ENCODE measurements around the gene EVL. TPM values are rescaled to one million over a fixed set of nuclear protein-coding genes. Genes with fewer than 3 reads are reported as not detected.

Gene EVL
- polyA plus RNA-seq, 1 donor: 163 TPM

DNA sequence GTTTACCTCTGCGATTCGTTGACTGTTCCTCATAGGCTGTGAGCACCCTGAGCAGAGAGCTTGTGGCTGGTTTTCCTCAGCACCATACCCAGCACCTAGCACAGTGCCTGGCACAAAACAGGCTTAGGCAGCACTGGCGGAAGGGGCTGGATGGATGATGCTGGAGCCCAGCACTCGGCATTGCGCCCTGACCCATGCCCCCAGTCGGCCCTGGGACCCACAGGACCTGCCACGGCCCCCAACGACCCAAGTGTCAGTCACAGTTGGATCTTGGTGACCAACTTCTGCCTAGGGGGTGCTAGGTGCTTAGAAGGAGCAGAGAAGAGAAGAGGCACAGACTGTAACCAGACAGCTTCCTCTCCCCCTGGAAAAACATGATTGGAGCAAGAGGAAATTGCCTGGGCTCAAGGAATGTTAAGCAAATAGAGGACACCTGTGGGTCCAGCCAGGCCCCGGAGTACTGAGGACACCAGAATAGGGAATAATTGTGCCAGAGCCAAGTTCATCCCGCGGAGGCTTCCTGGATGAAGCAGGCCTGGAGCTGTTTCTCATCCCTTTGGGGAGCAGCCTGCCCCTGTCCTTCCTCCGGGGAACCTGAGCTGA, 62.7 kb downstream of the EVL start:
- no peak for DNase-seq

DNA sequence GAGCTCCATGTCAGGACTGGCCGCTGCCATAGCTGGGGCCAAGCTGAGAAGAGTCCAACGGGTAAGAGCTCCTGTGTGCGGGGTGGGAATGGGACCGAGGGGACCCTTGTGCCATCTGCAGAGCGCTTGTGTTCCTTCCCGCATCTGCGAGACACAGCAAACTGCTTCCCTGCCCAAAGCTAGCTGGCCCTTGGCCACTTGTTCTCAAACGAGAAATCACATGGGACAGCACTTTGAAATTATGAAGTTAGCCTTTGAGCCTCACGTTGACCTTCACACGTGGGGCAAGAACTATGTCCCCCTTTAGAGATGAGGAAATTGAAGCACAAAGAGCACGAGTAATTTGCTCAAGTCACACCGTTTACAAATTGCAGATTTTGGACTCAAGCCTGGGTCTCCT, 63.5 kb downstream of the EVL start:
- no peak for DNase-seq

DNA sequence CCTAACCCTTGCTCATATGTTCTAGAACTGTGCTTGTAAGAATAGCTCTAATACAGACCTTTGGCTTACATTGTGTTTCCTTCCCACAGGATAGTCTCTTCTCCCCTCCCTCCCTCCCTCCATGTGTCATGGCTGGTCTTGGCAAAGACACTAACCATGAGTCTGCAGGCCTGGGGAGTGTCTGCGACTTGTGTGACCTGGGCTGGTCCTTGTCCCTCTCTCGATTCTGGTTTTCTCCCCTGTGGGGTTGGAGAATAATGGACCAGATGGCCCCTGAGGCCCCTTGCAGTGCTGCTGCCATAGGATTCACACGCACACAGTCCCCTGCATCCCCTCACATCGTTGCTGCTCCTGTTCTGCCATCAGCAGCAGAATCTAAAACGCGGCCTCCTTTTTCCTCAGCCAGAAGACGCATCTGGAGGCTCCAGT, 64.0 kb downstream of the EVL start:
- DNase-seq: no peak

DNA sequence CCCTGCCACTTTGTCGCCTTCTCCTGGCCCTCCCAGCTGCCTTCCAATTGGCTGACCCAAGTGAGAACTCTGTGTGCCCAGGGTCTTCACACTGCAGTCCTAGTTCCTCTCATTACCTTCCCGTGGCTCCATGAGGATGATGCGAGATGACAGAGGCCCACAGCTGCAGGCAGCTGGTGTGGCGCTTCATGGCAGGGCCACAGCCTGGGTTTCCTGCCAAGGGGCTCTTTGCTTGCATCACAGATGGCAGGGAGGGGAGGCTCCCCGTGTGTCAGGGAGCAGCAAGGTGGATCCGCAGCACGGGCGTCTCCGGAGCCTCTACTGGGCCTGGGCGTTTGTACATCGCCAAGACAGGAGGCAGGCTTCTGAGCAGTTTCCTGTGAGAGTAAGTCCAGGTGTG, 65.3 kb downstream of the EVL start:
- no peak for DNase-seq

DNA sequence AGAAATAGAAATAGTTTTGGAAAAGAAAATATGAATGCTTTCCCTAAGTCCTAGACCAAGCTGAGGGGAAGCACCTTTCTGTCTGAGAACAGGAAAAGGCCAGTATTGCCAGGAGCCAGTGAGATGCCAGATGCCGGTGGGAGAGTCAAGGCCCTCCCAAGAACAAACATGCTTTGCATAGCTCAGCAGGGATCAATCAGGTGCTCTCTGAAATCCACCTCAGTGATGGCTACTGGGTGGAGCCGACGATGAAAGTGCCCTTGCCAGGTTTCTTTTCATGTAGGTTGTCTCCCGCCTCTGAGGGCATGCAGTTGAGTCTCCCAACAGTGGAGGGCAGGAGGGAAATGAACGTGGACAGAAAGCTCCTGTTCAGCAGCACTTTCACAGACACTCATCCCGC, 66.0 kb downstream of the EVL start:
- no peak for DNase-seq

DNA sequence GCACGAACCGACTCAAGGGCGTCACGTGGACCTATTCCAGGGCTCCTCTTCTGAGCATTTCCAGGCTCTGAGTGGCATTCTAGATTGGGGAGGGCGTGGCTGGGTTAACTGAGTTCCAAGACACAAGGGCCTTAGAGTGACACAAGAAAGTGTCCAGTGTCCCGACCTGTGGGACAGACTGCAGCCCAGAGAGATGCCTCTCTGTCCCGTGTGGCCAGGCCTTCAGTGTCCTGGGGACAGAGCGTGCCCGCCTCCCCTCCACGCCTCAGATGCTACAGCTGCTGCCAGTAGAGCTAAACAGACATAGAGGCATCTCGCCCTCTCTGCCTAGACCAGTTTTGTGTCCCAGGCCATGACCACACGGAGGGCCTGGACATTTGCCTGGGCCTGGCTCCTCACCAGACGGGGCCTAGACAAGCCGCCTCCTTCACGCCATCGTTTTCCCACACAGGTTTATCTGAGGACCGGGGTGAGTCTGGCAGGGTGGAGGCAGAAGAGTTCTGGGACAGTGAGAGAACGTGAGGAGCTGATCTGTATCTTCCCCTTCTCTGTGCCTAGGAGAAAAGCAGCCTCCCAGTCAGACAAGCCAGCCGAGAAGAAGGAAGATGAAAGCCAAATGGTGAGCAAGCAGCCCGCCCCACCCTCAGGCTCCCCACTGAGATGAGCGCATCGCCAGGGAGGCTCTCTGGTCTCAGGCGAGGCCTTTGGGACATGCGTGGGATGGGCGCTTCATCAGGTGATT, 67.1 kb downstream of the EVL start:
- DNase-seq: no peak

DNA sequence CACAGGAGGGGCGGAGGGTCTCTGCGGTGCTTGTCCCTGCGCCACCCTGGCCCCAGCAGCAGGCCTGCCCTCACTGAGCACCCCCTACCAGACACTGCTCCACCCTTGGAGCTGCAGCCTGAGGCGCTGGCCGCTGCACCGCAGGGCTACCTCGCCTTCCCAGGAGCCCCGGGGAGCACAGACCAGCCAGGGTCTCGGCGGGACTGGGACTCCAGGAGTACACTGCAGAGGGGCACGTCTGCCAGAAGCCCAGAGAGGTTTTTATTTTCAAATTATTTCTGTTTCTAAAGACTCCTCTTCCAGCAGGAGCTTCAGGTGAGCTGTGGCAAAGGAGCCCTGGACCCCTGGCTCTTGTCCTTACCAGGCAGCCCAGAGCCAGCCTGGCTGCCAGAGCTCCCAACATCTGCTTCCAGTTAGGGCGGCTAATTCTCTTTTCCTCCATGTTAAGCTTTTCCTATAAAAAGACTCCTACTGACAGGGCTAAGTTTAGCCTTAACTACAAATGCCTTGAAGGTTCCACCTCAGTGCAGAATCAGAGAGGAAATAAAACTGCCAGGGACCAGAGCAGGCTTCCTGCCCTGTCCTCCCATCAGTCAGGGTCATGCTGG, 67.8 kb downstream of the EVL start:
- DNase-seq: no peak

DNA sequence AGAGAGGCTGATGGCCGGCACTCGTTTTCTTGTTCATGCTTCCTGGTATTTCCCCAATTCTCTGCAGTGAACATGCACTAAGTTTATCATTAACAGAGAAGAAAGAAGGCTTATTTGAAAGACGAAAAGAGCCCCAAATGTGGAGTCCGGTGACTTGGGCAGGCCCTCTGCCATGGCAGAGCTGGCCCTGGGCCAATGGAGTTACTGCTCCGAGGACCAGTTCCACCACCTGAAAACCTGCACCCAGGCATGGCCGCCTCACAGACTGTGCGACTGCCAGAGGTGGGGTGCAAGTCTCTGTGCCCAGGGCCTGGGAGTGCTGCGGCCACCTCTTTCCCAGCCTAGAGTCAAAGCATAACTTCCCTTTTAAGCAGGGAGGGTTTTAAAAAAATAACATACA, 69.4 kb downstream of the EVL start:
- DNase-seq: no peak

DNA sequence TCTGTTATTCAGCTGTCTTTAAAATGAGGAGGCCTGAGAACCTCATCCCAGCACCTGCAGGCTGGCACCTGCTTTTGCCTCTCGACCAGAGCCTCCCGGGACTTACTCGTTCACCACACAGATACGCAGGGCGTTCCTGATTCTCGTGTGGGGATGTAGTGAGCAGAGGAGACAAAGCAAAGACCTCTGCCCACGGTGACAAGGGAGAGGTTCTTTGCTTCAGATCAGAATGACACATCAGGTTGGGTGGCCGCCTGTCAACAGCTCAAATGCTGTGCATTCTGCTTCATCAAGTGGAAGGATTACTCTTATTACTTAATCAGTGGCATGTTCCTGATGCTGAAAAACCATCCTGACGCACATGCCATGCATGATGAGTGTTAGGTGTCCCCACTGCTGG, 69.9 kb downstream of the EVL start:
- no peak for DNase-seq

DNA sequence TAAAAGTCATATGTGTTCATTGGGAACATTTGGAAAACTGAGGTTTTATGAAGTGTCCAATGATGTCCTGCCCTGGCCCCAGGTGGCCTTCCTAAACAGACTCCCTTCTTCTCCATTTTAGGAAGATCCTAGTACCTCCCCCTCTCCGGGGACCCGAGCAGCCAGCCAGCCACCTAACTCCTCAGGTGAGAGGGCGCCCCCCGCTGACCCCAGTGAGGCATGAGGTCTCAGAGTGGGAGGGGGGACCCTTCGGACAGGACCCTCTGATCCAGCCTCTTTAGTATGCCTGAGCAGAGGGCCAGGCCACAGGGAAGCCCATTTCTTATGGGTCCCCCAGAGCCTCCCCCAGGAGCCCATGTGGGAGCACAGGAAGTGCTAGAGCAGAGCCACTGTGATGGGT, 70.6 kb downstream of the EVL start:
- DNase-seq: no peak

DNA sequence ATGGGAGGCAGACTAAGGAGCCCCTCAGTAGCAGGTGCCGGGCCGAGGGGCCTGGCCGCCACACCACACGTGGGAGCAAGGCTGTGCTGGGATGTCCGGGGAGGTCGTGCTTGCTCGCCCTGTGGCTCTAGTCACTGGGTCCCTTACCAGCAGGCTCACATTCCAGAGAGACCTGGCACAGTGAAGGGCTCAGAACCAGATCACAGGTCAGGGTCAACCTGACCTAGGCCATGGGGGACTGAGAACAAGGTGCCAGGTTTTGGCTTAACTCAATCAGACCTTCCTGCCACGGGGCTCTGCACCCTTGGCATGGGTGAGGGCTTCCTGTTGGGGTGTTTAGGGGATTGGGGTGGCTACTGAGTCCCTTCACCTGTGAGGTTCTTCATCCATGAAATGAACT, 72.0 kb downstream of the EVL start:
- no peak for DNase-seq

DNA sequence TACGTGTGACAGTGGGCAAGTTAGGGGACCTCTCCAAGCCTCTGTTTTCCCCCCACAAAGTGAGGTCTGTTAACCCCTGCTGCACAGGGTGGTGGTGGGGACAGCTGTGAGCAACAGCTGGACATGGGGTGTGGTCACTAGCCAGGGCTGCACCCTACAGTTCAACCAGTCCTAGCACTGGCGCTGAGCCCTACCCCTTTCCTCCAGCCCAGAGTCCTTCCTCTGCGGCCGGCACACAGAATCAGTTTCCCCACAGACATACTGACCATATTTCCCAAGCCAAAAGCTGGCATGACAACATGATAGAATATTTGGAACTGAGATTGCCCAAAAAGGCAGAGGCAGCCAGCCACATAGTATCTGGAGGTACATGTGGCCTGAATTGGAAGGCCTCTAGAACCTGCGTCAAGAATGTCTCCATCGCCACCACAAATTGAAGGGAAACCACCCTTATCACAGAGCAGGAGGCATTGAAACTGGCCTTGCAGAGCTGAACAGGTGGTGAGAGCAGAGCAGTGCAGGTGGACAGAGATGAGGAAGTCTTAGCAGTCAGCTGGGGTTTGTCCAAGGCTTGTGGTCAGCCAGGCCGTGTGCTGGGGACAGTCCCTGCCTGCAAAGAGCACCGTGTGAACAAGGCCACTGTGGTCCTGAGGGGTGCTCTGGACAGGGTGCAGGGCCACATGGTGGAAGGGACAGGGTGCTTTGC, 73.0 kb downstream of the EVL start:
- DNase-seq: no peak

DNA sequence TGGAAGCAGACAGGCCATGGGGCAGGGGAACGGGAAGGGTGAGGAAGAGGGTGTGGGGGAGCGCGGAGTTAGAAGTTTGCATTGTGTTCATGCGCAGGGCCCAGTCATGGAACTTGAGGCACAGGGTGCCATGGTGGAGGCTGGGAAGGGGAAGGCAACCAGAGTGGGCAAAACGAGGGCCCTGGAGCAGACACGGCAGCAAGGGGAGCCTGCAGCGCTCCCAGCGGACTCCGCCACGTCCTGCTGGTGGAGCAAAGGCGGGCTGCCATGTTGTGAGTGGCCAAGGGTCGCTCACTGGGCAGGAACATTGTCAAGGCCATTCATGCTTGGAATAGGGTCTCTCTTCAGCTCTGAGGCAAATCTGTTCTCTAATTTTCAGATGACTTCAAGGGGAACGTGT, 73.7 kb downstream of the EVL start:
- no peak for DNase-seq

DNA sequence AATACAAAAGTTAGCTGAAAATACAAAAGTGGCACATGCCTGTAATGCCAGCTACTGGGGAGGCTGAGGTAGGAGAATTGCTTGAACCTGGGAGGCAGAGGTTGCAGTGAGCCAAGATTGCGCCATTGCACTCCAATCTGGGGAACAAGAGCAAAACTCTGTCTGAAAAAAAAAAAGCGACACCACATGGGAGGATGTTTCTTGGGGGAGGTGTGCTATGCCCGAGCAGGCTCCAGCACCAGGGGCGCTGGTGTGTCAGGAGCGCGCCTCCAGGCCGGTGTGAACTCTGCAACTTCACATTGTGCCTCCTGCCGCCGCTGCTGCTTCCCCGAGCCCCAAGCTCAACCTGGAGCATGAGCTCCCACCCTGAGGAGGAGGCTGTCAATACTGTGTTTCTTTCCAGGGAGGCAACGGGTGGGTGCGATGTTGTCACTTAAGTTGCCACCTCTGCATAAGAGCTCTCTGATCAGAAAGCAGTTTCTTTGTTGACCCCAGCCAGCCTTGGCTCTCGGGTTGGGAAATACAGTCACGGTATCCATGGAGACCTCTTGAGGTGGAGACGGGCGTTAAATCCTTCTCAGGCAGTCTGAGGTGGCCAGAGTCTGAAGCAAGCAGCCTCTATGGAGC, 75.3 kb downstream of the EVL start:
- DNase-seq: peak; percentile 67

DNA sequence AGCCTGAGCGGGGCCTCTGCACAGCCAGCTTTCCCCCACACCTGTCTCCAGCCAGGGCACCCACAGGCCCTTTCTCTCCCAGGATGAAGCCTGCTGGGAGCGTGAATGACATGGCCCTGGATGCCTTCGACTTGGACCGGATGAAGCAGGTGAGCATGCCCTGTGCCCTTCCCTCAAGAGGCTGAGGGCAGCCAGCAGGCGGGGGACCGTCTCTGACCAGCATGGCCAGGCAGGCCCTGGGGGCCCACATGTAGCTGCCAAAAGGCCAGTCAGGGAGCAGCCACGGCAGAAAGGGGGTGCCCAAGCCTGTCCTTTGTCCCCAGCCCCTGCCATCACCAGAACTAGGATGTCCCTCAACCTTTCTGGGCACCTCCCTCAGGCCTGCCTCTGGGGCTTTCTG, 75.9 kb downstream of the EVL start:
- no peak for DNase-seq

DNA sequence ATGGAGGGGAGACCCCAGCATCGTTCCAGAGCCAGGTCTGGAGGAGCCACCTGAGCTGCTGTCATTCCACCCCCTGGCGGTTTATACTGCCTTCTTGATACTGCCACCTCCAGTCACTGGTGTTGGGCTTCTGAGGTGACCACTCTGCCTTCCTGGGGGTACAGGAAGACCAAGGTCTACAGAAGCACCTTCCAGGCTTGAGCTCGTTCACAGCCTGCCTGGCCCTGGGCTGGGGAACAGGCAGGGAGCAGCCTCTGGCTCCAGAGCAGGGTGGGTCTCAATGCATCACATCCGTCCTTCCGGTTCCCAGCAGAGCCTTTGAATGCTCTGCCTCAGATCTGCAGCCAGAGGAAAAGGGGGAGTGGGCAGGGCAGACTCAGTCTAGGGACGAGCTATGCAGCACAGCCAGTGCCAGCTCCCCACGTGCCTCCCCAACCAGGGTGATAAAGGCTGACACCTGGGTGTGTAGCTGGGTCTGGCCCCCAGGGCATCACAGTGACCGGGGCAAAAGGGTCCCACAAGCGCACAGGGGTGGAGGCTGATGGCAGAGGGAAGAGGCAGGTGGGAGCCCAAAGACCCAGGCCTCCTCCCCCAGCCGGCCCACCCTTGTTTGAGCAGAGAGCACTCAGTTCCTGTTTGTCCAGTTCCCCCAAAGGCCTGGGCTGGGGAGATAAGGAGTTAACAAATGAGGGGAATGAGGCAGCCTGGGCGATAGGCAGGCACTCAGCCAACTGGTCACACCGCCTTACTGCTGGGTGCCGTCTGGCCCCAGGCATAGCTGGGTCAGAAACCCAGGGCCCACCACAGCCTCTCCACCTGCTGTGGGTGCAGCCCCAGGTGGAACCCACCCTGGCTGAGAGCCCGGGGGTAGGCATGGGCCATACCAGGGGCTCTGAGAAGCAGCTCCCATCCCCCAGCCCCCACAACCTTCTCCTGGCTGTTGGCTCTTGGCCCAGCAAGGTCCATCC, 77.1 kb downstream of the EVL start:
- DNase-seq: no peak

DNA sequence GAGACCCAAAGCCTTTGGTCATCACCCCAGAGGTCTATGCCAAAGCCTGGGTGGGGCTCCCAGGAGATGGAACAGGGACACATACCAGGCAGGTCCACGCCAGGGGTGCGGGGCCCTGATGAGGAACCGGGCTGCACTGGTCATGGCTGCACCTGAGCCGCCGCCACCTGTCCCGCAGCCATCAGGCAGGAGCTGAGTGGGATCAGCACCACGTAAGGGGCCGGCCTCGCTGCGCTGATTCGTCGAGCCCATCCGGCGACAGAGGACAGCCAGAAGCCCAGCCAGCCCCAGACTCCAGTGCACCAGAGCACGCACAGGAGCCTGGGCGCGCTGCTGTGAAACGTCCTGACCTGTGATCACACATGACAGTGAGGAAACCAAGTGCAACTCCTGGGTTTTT, 78.3 kb downstream of the EVL start:
- DNase-seq: no peak

DNA sequence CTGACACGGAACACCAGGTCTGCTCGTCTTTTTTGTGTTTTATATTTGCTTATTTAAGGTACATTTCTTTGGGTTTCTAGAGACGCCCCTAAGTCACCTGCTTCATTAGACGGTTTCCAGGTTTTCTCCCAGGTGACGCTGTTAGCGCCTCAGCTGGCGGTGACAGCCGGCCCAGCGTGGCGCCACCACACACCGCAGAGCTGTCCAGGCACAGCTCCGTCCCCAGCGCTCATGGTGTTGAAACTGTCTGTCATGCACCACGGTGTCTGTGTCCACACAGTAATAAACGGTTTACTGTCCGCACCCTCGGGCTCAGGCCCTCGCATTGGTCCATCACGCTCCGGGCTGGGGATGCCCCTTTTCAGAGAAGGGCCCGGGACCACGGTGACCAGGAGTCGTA, 78.7 kb downstream of the EVL start:
- no peak for DNase-seq

DNA sequence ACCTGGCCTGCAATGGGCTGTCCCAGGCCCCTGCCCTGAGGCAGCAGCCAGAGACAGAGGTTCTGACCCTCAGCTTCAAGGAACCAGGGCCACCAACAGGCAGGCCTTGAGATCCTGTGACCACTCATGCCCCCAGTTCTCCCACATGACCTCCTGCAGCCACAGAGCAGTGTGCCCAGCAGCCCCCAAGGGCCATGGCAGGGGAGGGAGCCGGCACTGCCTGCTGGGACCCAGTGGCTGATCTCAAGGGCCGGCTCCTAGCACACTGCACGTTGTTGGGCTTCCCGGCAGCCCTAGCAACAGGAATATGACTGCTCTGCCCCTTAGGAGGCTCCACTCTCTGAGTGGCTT, 79.4 kb downstream of the EVL start:
- no peak for DNase-seq

DNA sequence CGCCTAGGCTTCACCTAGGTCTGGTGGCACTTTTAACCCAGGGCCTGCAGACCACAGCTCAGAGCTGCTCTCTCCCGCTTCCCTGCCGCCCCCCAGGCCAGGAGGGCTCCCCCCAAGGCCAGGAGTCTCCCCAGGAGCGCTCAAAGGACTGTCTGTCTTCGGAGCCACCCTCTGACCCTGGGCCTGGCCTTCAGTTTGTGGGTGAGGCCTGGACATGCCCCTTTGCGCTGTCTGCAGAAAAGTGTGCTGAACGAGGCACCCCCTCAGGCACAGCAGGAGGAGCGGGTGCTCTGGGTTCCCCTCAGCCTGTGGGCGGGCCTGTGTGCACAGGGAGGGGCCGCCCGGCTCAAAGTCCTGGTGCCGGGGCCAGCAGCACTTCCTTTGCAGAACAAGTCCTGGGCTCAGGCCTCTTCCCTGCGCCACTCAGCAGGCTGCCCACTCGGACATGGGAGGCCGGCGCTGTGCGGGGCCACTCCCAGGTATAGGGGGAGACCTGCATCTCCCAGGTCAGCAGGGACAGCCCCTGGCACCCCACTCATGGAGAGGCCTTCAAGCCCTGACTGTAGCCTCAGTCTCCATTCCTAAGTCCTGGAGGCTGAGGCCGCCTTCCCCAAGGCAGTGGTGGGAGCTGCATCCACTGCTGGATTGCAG, 79.9 kb downstream of the EVL start:
- no peak for DNase-seq
